ENCODE data around the gene ADAM17.
"Not testable (repeated sequence)": the region's sequence is repeated elsewhere in the genome, so short reads cannot be mapped to it uniquely, and the experiment has no call there.

ADAM17 gene

DNA sequence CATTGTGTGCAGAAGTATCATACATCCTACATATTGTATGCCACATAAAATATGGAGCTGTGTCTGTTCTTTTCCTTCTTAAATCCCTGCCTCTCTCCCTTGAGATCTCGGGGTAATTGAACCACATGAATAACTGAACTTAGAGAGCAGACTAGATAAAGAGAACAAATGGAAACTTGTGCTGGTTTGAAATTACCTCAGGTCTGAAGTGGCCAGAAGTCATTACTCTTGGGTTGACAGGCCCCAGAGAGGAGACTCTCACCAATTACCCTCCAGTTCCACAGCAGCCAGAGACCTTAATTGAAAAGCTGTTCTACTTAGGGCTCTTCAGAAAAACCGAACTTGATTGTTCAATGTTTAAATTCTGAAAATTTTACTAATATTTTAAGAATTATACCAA is 5.0 kb upstream of the ADAM17 start:
- DNase-seq, result no peak

DNA sequence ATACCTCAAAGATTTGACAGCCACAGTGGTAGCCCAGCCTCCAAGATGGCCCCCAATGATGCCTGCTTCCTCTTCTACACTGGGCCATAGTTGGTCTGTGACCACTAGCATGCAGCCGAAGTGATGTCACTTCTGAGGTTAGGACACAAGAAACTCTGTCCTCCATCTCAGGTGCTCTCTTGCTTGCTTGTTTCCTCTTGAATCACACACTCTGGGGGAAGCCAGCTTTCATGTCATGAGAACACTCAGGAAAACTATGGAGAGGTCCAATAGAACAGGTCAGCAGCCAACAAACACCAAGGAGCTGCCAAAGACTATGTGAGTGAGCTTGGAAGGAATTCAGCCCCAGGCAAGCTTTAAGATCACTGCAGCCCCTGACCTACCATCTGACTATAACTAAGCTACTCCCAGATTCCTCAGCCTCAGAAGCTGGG is 3.3 kb upstream of the ADAM17 start:
- no peak for DNase-seq

DNA sequence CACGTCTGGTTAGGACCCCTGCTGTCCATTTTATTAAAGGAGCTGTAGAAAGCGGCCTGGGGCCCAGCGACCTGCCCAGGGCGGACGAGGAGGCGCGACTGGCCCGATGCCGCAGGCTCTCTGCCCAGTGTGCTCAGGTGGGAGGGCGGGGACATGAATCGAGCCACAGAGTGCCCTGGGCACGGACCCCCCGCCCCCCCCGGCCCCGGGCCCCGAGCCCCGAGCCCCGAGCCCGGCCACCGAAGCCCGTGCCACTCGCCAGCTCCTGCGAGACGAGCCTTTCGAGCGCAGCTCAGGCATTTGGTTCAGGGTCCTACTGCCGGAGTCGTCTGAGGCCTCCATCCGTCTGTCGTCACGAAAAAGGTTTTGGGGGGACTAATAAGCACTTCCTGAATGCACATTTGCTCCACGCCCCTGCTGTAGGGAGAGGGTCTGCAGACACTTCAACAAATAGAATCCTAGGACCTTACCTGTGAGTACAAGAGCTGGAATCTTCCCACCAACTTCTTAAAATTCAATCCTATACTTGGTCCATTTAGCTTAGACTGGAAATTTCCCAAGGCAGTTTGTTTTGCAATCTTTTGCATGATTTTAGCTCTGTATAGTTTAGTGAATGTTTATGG is 602 bp upstream of the ADAM17 start:
- no peak for DNase-seq

DNA sequence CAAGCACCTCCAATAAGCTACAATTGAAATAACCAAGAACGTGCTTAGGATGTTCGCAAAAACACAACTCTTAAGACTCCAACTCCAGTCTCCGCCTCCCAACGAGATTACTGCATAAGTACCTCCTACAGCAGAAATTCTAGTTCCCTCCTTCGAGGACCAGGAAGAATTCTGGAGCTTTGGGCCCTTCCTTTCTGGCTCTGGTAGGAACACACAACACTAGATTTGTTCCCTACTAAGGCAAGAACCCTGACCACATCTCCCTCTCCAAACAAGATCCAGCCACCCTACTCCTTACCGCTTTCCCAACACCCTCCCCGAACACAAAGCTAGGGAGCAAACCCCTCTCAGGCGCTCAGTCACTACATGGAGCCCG is 721 bp downstream of the ADAM17 start:
- no peak for DNase-seq

DNA sequence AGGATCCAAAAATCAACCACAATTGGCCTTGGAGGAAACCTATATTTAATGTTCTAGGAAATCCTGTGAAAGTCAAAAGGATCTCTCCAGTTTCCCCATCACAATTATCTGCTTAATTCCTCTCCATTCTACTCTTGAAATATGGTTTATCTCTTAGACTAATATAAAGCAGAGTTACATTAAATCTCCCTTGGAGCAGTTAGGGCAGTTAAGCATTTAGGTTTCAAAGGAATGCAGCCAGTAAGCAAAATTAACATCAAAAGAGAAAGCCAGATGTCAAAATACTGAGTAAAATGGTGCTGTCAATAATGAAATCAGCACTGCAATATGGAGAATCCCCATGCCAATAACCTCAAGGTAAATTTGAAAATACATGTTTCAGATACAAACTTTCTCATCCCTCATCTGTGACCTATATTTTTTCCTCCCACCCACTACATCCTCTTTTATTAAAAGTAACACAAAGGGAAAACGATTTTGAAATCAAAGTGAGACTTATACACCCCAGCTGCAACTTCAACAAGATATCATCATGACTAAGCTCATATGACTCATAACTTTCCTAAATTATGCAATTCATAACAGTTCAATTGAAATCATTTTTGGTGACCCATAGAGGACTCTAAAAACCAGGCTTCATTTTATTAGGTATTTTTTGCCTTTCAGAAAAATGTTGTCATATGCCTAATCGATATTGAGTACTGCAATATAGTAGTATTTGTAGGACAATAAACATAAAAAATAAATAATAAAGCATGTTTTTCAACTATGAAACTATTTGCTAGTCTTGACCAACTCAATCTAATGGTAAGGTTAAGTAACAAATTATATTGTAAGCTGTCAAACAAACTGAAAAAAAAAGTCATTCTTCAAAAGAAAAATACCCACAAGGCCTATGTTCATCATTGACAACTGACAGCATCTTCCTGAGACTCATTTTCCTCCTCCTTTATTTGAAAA is 3.1 kb downstream of the ADAM17 start:
- no peak for DNase-seq

DNA sequence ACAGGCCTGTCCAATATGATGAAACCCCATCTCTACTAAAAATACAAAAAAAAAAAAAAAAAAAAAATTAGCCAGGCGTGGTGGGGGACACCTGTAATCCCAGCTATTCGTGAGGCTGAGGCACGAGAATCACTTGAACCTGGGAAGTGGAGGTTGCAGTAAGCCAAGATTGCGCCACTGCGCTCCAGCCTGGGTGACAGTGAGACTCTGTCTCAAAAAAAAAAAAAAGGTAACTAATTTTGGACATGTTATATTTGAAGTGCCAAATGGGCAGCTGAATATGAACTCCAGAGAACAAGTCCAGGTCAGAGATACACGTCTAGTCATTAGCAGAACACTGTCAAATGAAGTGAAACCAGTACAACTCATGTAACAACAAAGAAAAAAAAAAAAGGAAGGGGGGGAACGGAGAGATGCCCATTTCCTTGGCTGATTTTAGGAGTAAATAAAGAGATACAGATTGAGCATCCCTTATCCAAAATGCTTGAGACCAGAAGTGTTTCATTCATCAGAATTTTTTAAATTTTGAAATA is 4.7 kb downstream of the ADAM17 start:
- DNase-seq, result not testable (repeated sequence)

DNA sequence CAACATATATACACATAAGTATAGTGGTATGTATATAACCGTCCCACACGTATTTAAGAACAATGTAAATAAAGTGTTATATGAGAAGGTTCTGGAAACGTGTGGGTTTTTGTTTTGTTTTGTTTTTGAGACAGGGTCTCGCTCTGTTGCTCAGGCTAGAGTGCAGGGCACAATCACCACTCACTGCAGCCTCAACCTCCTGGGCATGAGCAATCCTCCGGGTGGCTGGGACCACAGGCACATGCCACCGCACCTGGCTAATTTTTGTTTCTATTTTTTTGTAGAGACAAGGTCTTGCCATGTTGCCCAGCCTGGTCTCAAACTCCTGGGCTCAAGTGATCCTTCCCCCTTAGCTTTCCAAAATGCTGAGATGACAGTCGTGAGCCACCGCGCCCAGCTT is 6.2 kb downstream of the ADAM17 start:
- DNase-seq, result no peak

DNA sequence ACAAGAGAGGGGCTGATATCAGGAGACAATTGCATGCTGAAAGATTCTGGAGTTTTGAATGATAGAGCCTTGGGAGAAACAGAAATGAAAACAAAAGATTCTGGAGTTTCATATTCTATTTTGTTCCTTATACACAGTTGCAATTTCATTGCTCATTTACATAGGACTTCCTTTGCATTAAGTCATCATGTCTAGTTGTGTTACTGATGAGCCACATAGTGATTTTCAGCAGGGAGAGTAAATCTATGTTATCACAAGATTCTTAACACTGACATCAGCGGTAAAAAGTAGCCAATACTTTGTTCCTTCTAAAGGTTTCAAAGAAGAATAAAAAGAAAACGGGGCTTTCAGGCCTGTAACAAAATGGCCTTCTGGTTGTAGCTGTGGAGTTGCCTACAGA is 7.1 kb downstream of the ADAM17 start:
- no peak for DNase-seq

DNA sequence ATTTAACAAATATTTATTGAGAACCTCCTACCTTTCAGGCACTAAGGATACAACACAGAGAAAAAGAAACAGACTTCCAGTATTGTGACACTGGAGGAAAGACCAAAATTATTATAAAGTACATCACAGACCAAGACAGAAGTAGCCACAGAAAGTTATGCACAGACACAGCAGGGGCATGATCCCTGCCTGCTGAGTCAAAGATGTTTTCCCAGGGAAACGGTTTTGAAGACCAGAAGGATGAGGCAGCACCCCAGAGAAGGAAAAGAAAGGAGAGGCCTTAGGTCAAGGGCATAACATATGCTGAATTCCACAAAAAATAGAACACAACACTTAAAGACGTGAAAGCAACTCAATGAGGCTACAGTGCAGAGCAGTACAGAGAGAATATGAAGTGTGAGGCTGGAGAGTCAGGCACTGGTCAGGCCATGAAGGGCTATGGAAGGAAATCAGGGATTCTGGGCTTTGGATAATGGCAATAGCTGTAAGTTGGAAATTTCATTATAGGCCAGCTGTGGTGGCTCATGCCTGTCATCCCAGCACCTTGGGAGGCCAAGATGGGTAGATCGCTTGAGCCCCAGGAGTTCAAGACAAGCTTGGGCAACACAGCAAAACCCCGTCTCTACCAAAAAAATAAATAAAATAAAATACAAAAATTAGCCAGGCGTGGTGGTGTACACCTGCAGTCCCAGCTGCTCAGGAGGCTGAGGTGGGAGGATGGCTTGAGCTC is 8.2 kb downstream of the ADAM17 start:
- no peak for DNase-seq

DNA sequence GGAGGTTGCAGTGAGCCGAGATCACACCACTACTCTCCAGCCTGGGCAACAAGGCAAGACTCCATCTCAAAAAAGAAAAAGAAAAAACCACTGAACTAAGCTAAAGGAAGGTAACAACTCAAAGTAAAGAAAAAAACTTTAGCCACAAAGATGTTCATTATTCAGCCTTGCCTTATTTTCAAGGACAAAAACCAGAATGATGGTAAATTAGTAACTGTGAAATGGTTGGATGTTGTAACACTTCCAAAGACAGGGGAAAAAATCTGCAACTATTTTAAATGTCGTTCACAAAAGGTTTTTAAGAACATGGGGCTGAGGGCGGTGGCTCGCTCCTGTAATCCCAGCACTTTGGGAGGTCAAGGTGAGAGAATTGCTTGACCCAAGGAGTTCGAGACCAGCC is 10.1 kb downstream of the ADAM17 start:
- DNase-seq, result no peak

DNA sequence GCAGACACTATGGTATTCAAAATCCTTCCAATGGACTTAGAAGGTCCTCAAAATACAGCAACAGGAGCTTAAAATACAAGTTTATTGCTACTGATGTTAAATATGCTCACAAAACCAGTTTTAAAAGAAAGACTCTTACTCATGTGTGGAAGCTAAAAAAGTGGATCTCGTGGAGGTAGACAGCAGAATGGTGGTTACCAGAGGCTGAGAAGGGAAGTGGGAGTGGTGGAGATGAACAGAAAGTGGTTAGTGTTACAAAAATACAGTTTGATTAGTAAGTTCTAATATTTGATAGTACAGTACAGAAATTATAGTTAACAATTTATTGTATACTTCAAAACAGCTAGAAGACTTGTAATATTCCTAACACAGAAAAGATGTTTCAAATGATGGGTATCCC is 12.1 kb downstream of the ADAM17 start:
- DNase-seq, result no peak

DNA sequence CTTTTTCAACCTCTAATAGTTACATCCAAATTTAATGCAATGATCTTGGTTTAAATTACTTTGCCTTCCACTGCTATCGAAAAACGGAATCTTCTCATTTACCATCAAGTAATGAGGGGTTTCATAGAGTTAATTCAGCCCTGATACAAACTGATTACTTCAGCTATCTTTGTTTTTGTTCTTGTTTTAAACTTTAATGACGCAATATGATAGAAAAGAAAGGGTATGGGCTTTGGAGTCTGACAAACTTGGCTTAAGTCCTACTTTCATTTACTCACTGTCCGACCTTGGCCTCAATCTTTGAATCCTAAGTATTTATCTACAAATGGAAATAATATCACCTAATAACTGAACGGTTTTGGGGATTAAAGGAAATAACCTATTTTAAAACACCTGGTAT is 16.1 kb downstream of the ADAM17 start:
- no peak for DNase-seq

DNA sequence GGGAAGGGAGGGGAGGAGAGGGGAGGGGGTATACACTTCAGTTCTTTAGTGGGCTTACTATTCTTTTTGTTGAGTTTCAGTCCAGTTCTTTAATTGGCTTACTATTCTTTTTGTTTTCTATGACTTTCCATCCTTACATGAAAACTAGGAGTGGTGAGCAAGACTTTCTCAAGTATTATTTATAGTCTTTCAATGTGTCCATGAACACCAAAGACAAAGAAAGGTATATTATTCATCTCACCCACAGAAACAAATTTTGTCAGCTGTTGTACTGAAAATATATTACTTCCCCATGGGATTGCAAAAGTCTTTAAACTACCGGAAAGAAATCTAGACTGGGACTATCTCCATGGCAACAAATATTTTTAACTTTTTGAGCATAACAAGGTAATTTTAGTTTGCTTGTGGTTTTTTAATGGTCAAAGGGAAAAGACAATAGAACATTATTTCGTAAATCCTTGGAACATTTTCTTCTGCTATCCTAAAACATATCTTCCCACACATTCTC is 17.6 kb downstream of the ADAM17 start:
- no peak for DNase-seq

DNA sequence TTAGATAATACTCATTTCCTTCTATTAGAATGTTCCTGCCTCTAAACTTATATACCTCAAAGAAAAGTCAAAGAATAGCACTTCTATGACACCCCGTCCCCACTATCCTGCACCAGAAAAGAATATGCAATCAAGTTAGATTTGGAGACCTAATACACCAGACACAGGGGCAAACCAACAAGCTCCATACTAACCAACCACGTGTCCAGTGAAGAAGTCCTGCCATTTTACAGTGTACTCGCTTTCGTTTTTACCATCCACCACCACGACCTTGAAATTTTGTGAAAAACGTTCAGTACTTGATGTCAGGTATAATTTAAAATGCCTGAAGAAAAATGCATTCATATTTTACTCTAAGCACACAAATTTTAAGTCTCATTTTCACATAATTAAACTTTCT is 19.1 kb downstream of the ADAM17 start:
- DNase-seq, result no peak

DNA sequence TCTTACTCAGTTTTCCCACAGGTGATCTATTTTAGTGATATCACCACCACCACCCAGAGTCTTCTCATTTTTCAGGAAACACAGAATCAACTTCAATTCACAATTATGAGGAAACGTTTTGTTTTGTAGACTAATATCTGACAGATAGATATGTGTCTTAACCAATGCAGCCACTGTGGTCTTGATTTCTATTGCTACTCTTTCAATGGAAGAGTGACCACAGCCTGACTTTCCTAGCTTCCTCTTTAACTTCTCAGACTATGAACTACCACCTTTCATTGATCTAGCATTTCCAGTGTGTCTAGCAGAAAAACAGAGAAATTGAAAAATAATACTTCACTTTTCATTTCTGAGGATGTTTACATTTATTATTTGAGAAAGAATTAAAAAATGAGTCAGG is 20.5 kb downstream of the ADAM17 start:
- DNase-seq, result no peak

DNA sequence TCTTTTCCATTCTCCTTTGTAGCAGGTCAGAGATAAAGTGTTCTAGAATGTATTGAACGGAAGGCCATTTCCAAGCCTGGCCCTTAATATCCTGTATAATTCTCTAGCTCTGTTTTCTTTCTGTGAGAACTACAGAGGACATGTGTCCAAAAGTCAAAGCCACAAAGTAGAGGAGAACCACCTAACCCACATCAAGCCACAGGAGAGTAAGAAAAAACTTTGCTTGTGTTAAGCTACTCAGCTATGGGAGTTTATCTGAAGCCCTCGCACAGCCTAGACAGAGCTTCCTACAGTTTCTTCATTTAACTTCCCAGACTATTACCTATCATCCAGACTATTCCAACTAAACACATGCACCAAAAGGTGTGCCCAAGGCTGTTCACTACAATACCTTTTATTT is 22.0 kb downstream of the ADAM17 start:
- no peak for DNase-seq

DNA sequence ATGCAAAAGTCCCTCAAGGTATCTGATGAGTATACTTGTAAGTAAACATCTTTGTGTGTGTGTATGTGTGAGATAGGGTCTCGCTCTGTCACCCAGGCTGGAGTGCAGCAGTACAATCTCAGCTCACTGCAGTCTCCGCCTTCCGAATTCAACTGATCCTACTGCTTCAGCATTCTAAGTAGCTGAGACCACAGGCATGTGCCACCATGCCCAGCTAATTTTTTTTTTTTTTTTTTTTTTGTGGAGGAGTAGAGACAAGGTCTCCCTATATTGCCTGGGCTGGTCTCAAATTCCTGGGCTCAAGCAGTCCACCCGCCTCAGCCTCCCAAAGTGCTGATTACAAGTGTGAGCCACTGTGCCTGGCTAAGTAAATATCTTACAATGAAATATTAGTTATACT is 23.2 kb downstream of the ADAM17 start:
- no peak for DNase-seq

DNA sequence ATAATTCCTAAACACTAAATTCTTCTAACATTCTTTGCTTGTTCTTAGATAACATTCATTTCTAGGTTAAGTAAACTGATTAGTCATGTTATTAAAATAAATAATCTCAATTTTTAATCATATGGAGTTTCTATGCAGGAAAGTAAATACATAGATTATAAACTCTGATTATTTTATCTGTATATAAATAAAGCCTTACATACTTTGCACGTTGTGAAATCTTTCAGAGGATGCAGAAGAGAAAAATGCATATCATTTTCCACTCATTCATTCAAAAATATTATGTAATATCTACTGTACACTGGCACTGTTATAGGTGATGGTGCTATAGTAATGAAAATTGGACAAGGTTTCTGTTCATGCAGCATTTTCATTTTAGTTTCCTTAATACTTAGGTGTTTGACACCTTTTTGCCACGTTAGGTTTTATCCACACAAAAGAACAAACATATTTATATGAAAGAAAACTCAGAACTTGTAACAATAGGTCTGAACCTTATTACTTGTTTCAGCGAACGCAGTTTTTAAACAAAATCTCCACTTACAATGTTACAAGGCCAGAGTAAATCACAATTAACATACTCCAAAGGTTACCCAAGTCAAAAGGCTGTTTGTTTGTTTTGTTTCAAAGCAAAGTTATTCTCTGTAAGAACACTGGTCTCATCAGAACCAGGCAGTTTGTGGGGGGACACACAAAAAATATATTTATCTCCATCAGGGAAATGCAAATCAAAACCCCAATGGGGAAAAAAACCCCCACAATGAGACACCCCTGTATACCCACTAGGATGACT is 27.4 kb downstream of the ADAM17 start:
- DNase-seq, result no peak

DNA sequence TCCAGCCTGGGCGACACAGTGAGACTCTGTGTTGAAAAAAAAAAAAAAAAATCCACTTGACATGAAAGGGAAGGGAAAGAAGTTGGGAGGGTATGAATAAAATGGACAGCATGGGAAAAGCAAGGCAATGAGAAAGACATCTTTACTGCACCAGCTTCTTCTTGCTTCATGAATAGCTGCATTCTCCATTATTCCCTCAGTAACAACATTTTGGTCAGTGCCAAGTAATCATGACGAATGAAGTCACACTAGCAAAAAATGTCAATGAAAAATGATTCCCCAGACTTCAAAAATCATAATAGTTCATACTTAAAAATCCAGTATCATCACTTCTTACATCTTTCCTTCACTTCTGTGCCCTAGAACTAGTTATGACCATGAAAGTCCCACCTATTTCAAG is 30.4 kb downstream of the ADAM17 start:
- DNase-seq, result no peak

DNA sequence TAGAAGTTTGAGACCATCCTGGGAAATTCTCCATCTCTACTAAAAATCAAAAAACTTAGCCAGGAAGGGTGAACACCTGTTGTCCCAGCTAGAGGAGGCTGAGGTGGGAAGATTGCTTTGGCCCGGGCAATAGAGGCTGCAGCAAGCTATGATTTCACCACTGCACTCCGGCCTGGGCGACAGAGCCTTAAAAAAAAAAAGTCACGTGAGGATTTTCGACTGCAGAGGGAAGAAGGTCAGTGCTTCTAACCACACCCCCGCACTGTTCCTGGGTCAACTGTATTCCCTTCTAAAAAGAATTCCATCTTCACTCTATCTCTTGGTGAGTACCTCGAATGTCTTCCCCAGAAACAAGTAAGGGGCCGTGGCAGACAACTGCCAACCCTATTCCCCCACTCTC is 31.3 kb downstream of the ADAM17 start:
- DNase-seq, result no peak

DNA sequence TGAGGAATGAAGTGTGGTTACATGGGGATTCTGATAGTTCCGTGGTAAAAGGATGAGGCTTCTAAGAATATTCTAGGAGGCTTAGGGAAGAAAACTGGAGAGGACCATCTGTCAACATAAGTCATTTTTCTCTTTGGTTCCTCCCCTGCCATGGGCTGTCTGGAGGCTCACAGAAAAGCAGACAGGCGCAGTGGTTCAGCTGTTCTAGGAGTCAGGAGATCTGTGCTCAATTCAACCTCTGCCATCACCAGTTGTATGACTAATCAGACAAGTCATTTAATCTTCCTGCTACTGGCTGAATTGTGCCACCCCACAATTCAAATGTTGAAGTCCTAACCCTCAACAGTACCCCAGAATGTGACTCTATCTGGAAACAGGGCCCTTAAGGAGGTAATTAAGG is 36.4 kb downstream of the ADAM17 start:
- no peak for DNase-seq

DNA sequence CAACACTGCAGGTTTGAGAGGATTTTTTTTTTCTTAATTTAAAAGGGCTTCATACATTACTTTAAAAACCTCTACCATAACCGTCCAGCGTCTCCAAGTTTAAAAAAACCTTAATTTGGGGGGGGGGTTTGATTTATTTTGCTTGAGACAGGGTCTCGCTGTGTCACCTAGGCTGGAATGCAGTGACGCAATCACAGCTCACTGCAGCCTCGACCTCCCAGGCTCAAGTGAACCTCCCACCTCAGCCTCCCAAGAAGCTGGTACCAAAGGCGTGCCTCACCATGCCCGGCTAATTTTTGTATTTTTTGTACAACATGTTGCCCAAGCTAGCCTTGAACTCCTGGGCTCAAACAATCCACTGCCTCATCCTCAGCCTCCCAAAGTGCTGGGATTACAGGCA is 36.9 kb downstream of the ADAM17 start:
- DNase-seq, result no peak

DNA sequence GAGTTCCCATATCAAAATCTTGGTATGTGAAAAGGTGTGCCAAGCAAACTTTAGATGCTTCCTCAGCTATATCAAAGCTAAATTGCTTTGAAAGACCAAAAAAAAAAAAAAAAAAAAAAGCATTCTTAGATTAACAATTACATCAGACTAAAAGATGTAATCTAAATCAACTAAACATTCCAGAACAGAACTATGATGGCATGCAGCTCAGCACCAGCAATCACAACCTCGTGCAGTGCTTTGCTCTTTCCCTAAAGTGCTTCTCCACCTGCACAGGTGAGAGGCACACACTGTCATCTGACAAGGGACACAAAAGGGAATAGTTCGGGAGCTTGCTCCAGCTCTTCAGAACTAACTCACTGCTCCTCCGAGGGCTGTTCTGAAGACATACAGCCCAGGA is 37.5 kb downstream of the ADAM17 start:
- no peak for DNase-seq

Measured in retina (tissue), 1 donor.